HG02870 (cell line): Measurements from ENCODE around the gene ADAMTS14.

Experiments
- ATAC-seq: cut with Tn5 transposase; IDR thresholded peaks from one replicate; pipeline ENCODE4 v1.9.1; 2021; ENCODE audit warnings: mild to moderate bottlenecking, moderate library complexity; ENCODE audit not compliant: unreplicated experiment

Gene ADAMTS14

GRCh38 chr10:70692043-70692603 lies 19.8 kb downstream of the ADAMTS14 start:
- no peak for ATAC-seq

- no peak for ATAC-seq
Measured at GRCh38 chr10:70693619-70694335, 21.5 kb downstream of the ADAMTS14 start.

- no peak for ATAC-seq
Measured at GRCh38 chr10:70694418-70695141, 22.3 kb downstream of the ADAMTS14 start.

GRCh38 chr10:70695241-70696030 lies 23.1 kb downstream of the ADAMTS14 start:
- ATAC-seq, result no peak

- no peak for ATAC-seq
Measured at GRCh38 chr10:70698211-70698610, 25.9 kb downstream of the ADAMTS14 start.

GRCh38 chr10:70699063-70699658 lies 26.9 kb downstream of the ADAMTS14 start:
- no peak for ATAC-seq

GRCh38 chr10:70699659-70700174 lies 27.4 kb downstream of the ADAMTS14 start:
- no peak for ATAC-seq

GRCh38 chr10:70702190-70702763 lies 30.0 kb downstream of the ADAMTS14 start:
- no peak for ATAC-seq

GRCh38 chr10:70704211-70704610 lies 31.9 kb downstream of the ADAMTS14 start:
- no peak for ATAC-seq

GRCh38 chr10:70705121-70705861 lies 33.0 kb downstream of the ADAMTS14 start:
- no peak for ATAC-seq

GRCh38 chr10:70711177-70711576 lies 38.9 kb downstream of the ADAMTS14 start:
- ATAC-seq, result no peak

GRCh38 chr10:70711911-70712310 lies 39.6 kb downstream of the ADAMTS14 start:
- no peak for ATAC-seq

- no peak for ATAC-seq
Measured at GRCh38 chr10:70714245-70714644, 41.9 kb downstream of the ADAMTS14 start.

- no peak for ATAC-seq
Measured at GRCh38 chr10:70714951-70715350, 42.6 kb downstream of the ADAMTS14 start.

GRCh38 chr10:70715853-70716795 lies 43.8 kb downstream of the ADAMTS14 start:
- no peak for ATAC-seq

- ATAC-seq, result no peak
Measured at GRCh38 chr10:70722820-70723424, 50.6 kb downstream of the ADAMTS14 start.

- ATAC-seq, result no peak
Measured at GRCh38 chr10:70723771-70724170, 51.5 kb downstream of the ADAMTS14 start.

GRCh38 chr10:70726909-70727495 lies 54.7 kb downstream of the ADAMTS14 start:
- no peak for ATAC-seq
